ENCODE results near the gene C1QTNF1.

- TF ChIP-seq POLR2A (IDR thresholded peaks at IDR 0.05): no peak
- TF ChIP-seq, protein P1, sequence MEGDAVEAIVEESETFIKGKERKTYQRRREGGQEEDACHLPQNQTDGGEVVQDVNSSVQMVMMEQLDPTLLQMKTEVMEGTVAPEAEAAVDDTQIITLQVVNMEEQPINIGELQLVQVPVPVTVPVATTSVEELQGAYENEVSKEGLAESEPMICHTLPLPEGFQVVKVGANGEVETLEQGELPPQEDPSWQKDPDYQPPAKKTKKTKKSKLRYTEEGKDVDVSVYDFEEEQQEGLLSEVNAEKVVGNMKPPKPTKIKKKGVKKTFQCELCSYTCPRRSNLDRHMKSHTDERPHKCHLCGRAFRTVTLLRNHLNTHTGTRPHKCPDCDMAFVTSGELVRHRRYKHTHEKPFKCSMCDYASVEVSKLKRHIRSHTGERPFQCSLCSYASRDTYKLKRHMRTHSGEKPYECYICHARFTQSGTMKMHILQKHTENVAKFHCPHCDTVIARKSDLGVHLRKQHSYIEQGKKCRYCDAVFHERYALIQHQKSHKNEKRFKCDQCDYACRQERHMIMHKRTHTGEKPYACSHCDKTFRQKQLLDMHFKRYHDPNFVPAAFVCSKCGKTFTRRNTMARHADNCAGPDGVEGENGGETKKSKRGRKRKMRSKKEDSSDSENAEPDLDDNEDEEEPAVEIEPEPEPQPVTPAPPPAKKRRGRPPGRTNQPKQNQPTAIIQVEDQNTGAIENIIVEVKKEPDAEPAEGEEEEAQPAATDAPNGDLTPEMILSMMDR (IDR thresholded peaks at IDR 0.05): no peak
Measured at GRCh38 chr17:79094261-79094660, 70.3 kb downstream of the C1QTNF1 start.

Measured in testis (tissue), 2 donors.